Stimulated activated CD4-positive, alpha-beta T cell treated with anti-CD3 and anti-CD28 coated beads, Interleukin-4, amount 100 ng/mL, for 4 hours (primary cell): ENCODE results near the gene ACACB.

Source experiments
- DNase-seq, 2 experiments: peaks; one replicate each; pipeline ENCODE4 v3.0.0-alpha.2; 2020

Gene ACACB

DNA sequence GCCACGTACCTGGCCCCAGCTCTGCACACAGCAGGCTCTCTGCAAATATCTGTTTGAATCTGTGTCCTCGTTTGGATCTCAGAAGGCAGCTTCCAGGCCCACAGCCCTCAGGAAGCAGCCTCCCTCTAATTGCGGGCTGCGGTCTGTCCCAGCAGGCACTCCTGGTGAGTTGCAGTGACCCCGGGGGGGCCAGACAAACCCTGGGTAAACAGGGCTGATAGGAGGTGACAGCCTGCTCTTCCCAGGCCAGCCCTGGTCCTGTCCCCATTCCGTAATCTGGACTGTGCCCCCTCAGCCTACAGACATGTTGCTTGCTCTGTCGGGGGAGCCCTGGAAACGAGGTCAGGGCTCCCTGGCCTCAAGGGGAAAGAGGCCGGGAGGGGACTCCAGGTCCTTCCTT, 190.7 kb downstream of the ACACB start:
- no peak for DNase-seq

DNA sequence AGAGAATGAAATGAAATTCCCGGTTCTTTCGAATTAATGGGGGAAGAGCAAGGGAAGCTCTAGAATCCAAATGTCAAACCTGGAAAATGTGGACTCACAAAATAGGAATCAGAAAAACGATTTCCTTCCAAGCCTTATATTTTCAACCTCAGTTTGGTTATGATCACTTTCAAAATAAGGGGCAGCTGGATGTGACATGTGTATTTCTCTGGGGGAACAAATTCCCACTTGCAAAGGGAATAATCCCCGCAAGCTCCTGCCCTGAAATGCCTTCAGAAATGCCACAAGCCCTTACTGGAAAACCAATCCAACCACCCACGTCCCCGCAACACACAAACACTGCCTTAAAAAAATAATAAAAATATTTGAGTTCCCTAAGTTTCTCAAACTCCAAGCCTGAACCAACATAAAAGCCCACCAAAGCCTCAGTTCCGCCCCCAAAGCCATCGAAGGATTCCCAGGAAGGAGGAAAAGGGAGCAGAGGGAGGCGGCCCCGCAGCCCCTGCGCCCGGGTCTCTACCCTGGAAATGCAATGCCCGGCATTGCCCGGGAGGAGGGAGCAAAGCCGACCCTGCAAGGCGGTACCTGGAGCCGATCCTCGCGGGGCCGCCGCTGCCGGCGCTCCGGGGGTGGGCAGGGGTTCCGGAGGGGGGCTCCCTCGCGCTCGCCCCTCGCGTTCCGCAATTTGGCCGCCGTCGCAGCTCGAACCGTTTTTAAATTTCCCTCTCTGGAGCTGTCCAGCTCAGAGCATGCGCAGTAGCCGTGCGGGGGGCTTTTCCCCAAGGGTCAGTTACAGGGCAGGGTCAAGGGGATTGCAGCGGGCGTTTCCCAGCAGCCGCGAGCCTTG, 192.4 kb downstream of the ACACB start, which contains the start of gene FOXN4:
FOXN4 (minus strand) TSS at position 751 of the 847 bp plus-strand sequence. CDS start 963 bp downstream, outside the sequence.
- no peak for DNase-seq

DNA sequence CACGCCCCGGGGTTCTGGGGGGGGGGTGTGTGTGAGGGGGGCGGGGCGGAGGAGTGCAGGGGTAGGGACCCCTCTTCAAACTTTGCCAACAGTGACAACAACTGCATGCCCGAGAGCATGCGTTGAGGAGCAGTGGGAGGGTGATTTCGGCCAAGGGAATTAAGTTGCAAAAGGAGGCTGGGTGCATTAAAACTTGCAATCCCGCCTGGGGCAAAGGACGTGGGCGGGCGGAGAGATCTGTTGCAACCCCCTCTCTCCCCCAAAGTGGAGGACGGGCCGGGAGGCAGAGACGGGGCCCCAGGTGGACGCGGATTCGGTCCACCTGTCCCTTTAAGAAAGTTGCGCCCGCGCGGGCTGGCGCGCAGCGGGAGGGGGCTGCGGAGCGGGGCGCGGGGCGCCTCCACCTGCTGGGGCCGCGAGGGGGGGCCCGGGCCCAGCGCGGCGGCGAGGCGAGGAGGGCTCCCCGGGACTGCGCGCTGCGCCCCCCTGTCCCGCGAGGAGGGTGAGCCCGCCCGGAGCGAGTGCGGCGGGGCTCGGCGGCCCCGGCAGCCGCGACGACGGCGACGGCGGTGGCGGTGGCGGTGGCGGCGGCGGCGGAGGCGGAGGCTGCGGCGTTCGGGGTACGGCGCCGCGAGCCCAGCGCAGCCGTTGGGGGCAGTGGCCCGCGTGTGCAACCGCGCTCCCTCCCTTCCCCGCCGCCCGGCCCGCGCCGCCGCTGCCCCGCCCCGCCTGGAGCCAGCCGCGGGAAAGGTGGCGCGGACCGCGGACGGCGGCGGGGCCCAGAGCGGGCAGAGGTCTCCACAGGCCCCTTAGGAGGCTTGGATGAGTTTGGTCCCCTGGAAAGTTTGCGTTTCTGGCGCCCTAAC, 193.2 kb downstream of the ACACB start:
- DNase-seq, result no peak

DNA sequence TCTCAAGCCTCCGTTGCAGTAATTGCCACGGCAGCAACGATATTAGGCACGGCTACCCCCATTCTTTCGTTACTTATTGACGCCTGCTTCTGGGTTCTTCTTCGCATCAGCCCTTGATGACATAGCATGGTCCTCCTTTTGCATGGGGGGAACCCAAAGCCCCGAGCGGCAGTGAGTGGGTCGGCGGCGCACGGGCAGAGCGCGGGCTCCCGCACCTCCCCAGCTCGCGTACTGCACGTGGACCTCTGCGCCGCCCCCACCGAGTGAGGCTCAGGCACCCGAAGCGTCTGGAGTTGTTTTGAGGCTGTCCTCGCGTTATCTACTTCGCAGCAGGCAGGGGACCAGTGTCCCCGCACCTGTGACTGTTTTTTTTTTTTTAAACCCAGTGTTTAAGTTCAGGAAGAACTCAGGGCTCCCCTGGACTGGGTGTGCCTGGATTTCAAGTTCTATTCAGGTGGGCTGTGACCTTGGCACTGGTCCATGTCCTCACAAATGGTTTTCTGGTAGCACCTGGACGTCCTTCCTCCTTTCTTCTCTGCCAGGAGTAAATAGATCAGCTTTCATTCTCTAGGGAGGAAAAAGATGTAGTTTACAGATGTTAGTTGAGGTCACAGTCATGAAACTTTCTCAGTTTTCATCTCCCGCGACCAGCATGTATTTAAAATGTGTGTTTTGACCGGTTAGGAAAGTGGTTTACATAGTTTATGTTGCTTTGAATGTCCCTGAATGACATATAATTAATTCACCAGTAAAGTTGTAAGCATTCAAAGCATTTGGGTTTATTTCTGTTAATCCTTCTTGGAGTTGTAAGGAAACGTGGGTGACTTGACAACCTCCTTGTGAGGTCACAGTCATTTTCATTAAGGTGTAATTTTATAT, 194.1 kb downstream of the ACACB start:
- DNase-seq, result no peak
